G401 (cell line): ENCODE data around the gene SEC14L3. TPM values are rescaled to one million over a fixed set of nuclear protein-coding genes. Genes with fewer than 3 reads are reported as not detected.

Experiments used
- DNase-seq: peaks from one replicate; pipeline ENCODE4 v3.0.0-alpha.2; 2015; ENCODE audit warnings: low spot score
- in situ Hi-C: cut with HindIII; loops from 2 replicates; pipeline ENCODE4 v1.10.0; 2016; ENCODE audit warnings: low sequenced_read_pairs, mixed read lengths
- total RNA-seq: library from RNA; depleted of rRNA; stranded (reverse); fragments of >200 nt; shearing (Covaris generic); gene quantifications from 2 replicates; pipeline ENCODE4 v1.2.3, GENCODE V29; 2014; rRNA removed

Gene SEC14L3
- not detected in 2 replicates for total RNA-seq

GRCh38 chr22:30471616-30472318, at the start of gene SEC14L3:
Gene SEC14L3, minus strand, starts transcription at chr22:30472017. Its CDS starts 59 bp downstream, at chr22:30471958.
- no peak for DNase-seq
- in situ Hi-C loops, result no loop called here

- DNase-seq, result no peak
- in situ Hi-C loops, result no loop called here
Measured at GRCh38 chr22:30519842-30520425, 48.1 kb upstream of the SEC14L3 start.

DNA sequence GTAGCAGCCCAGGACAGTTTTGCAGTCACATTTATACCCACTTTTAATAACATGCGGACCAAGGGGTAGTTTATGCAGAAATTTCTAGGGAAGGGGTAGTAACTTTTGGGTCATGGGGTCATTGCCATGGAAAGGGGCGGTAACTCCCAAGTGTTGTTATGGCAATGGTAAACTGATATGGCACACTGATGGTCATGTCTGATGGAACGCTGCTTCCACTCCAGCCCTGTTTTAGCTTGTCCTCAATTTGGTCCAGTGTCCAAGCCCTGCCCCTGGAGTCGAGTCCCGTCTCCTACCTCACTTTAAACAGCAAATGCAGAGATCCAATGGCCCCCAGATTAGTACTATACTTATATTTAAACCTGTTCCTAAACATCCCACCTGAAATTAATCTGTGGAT, 44.9 kb upstream of the SEC14L3 start:
- in situ Hi-C loops, result no loop called here
- DNase-seq, result no peak

DNA sequence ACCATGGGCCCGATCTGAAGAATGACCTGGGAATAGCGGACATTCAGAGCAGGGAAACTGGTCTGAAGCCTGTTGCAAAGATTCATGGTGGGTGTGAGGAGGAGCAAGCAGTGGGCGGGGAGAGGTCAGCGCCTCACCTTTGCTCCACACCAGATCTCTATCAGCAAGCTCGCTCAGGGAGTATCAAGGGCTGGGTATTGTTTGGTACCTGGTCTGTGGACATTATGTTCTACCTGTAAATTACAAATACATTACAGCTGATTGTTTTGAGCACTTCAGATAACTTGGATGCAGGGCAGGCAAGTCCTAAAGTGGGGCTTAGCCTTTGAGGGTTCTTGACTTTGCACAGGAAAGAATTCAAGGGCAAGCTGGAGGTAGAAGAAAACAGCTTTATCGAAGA, 44.5 kb upstream of the SEC14L3 start:
- DNase-seq, result no peak
- in situ Hi-C loops, result no loop called here

DNA sequence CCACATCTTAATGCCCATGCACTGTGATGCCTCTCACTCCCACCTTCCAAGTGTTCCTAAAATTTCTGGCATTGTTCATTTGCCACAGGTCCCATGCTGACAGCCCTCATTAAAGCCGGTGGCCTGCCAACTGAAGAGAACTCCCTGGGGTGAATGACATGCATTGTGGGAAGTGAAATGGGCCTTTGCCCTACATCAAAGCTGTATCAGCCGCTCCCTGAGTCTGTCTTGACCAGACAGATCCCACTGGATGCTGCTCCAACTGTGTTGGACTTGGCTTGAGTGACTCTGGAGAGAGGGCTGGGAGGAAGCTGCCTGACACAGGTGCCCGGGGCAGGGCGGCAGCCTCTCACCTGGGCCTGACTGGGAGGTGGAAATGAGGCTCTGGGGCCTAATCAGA, 42.4 kb upstream of the SEC14L3 start:
- in situ Hi-C loops, result no loop called here
- DNase-seq, result peak; percentile 51

GRCh38 chr22:30513462-30513861, 41.6 kb upstream of the SEC14L3 start:
- in situ Hi-C loops, result no loop called here
- no peak for DNase-seq

DNA sequence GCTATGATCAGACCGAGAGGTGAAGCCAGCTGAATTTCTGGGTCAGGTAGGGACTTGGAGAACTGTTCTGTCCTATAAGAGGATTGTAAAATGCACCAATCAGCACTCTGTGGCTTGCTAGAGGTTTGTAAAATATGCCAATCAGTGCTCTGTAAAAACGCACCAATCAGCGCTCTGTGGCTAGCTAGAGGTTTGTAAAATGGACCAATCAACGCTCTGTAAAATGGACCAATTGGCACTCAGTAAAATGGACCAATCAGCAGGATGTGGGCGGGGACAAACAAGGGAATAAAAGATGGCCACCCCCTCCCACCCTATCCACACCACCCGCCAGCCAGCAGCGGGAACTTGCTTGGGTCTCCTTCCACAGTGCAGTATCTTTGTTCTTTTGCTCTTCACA, 40.1 kb upstream of the SEC14L3 start:
- in situ Hi-C loops, result no loop called here
- DNase-seq, result no peak

GRCh38 chr22:30511109-30511508, 39.3 kb upstream of the SEC14L3 start:
- no peak for DNase-seq

GRCh38 chr22:30508216-30508615, 36.4 kb upstream of the SEC14L3 start:
- in situ Hi-C loops, result no loop called here
- DNase-seq, result no peak

More at GRCh38 chr22:30511109-30511508, 39.3 kb upstream of the SEC14L3 start:
- in situ Hi-C loops, result no loop called here

- in situ Hi-C loops, result no loop called here
- no peak for DNase-seq
Measured at GRCh38 chr22:30507670-30508069, 35.9 kb upstream of the SEC14L3 start.

GRCh38 chr22:30506507-30506968, 34.7 kb upstream of the SEC14L3 start:
- in situ Hi-C loops, result no loop called here
- DNase-seq, result no peak

- in situ Hi-C loops, result no loop called here
- no peak for DNase-seq
Measured at GRCh38 chr22:30503551-30503950, 31.7 kb upstream of the SEC14L3 start.

DNA sequence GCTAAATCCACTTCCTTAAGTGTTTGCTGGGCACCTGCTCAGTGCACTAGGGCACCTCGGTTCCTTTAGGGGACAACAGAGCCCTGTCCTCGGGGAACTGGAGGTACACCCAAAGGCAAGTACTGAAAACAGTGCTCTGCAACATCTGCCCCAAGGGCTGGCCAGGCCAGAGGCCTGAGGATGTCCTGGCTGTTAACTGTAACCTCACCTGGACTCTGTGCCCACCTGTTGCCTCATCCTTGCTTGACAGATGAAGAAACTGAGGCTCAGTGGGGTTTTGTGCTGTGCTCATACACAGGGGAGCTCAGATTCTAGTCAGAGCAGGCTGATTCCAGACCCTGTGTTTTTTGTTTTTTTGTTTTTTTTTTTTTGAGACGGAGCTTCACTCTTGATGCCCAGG, 31.1 kb upstream of the SEC14L3 start:
- in situ Hi-C loops, result no loop called here
- DNase-seq, result no peak

- in situ Hi-C loops, result no loop called here
- DNase-seq, result no peak
Measured at GRCh38 chr22:30502153-30502552, 30.3 kb upstream of the SEC14L3 start.

DNA sequence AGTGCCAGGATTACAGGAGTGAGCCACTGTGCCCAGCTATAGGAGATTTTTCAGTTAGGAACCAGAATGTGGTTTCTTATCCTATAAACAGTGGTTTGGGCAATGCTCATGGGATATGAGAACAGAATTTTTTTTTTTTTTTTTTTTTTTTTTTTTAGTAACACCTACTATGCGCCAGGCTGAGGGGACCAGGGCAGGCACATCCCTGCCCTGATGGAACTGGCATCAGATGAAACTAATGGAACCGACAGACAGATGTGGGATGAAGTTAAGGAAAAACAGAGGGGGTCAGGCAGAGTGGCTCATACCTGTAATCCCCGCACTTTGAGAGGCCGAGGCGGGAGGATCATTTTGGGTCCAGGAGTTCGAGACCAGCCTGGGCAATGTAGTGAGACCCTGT, 28.8 kb upstream of the SEC14L3 start:
- DNase-seq, result no peak
- in situ Hi-C loops, result no loop called here

GRCh38 chr22:30497466-30498150, 25.8 kb upstream of the SEC14L3 start:
- in situ Hi-C loops, result no loop called here
- no peak for DNase-seq

DNA sequence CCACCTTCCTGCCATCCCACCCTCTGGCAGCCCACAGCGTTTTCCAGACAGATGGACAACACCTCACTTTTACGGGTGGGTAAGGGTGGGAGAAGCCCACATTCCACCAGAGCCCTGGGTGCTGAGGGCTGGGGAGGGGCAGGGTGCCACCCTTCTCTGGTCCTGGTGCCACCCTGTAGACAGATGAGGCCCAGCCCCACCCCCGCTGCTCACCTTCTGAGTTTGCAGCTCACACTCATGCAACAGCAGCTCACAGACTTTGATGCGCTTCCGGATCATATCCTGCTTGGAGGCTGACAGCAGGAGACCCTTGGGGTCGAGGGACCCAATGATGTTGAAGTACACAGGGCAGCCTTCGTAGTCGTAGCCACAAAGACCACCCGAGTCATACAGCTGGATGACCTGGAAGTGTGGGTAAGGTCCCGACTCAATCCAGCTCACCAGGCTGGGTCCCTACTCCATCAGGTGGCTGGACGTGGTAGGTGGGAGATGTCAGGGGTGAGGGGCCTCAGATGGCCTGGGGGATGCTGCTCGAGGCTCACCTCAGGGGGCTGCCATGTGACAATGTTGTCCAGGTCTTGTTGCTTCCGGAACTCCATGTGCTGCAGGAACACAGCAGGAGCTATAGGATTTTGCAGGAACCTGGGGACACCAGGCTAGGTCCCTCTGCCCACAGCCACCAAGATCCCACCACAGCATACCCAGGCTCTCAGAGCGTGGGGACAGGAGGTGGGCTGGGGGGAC, 23.4 kb upstream of the SEC14L3 start:
- in situ Hi-C loops, result no loop called here
- DNase-seq, result no peak

DNA sequence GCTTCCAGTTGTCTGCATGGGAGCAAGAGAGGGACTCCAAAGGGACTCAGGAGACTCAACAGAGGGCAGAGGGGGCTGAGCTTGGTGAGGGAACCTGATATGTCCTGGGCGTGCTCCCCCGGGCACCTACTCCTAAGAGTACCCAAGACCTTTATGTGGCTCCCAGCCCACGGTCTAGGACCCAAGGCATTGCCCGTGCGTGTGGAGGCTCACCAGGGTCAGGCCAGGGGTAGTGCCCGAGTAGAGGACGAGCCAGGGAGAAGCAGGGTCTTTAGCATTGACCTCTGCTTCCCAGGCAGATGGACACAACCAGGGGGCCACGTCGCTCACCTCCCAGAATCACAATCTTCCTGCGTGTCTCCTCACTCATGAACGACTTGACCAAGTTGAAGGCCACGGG, 20.3 kb upstream of the SEC14L3 start:
- in situ Hi-C loops, result no loop called here
- DNase-seq, result no peak

- in situ Hi-C loops, result no loop called here
- no peak for DNase-seq
Measured at GRCh38 chr22:30491381-30491780, 19.6 kb upstream of the SEC14L3 start.

DNA sequence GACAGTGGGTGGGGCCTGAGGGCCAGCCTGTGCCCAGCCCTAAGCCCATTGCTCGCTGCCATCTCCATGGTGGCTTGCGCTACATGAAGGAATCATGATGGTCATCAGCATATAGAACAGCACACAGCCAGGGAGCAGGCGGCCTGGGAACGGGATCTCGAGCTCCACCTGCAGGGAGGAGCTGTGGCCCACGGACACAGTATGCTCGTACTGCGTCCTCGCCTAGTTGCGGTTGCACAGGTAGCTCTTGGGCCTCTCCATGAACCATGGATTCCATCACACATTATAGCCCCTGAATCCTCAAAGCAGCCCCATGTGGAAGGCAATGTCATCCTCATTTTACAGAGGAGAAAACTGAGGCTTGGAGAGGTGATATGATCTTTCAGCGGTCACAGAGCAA, 18.6 kb upstream of the SEC14L3 start:
- no peak for DNase-seq
- in situ Hi-C loops, result no loop called here
